Measurements from ENCODE around the gene NLRP10. TPM values are rescaled to one million over a fixed set of nuclear protein-coding genes. Genes with fewer than 3 reads are reported as not detected.

NLRP10 gene
- total RNA-seq, 2 donors from 2014 or later, result 0.14 TPM; not detected in 1

GRCh38 chr11:7977232-7977917, 12.1 kb upstream of the NLRP10 start:
- H3K27ac ChIP-seq, result peak overlapping the region in 1 of 2 donors; percentile 47
- H3K9me3 ChIP-seq, result no peaks in the 10 kb centered on the region
- TF ChIP-seq CTCF (IDR thresholded peaks at IDR 0.05), result no peak
- no peaks in the 10 kb centered on the region for H3K27me3 ChIP-seq (replicated peaks; ENCODE audit: insufficient read depth)
- no peaks in the 10 kb centered on the region for H3K4me1 ChIP-seq (ENCODE audit: control insufficient read depth in 1 of 2, low read depth in 2 of 2)
- no peak for ATAC-seq (ENCODE audit: insufficient number of reproducible peaks, low FRiP score, low read depth)
- no peaks in the 10 kb centered on the region for H3K36me3 ChIP-seq
- no peak for DNase-seq (ENCODE audit: low spot score)
- H3K4me3 ChIP-seq, result no peak overlapping the region

GRCh38 chr11:7974668-7975067, 9.4 kb upstream of the NLRP10 start:
- DNase-seq (ENCODE audit: low spot score), result no peak
- no peaks in the 10 kb centered on the region for H3K9me3 ChIP-seq
- no peak for ATAC-seq (ENCODE audit: insufficient number of reproducible peaks, low FRiP score, low read depth)

GRCh38 chr11:7973011-7973410, 7.8 kb upstream of the NLRP10 start:
- ATAC-seq (ENCODE audit: insufficient number of reproducible peaks, low FRiP score, low read depth), result no peak
- Histone ChIP-seq H3K4me3 (no peak overlapping the region), H3K36me3 (no peaks in the 10 kb centered on the region), H3K9me3 (no peaks in the 10 kb centered on the region), H3K4me1 (ENCODE audit: control insufficient read depth in 1 of 2, low read depth in 2 of 2) (no peaks in the 10 kb centered on the region), H3K27ac (no peak overlapping the region), H3K27me3 (replicated peaks; ENCODE audit: insufficient read depth) (no peaks in the 10 kb centered on the region)
- TF ChIP-seq CTCF (IDR thresholded peaks at IDR 0.05), result no peak
- no peak for DNase-seq (ENCODE audit: low spot score)

More at GRCh38 chr11:7974668-7975067, 9.4 kb upstream of the NLRP10 start:
- no peaks in the 10 kb centered on the region for H3K4me1 ChIP-seq (ENCODE audit: control insufficient read depth in 1 of 2, low read depth in 2 of 2)
- H3K36me3 ChIP-seq, result no peaks in the 10 kb centered on the region
- no peaks in the 10 kb centered on the region for H3K27me3 ChIP-seq (replicated peaks; ENCODE audit: insufficient read depth)
- no peak for TF ChIP-seq CTCF (IDR thresholded peaks at IDR 0.05)
- H3K27ac ChIP-seq, result no peak overlapping the region
- H3K4me3 ChIP-seq, result no peak overlapping the region

- H3K4me3 ChIP-seq, result no peak overlapping the region
- DNase-seq (ENCODE audit: low spot score) (no peak), ATAC-seq (ENCODE audit: insufficient number of reproducible peaks, low FRiP score, low read depth) (no peak)
- no peak for TF ChIP-seq CTCF (IDR thresholded peaks at IDR 0.05)
- no peak overlapping the region for H3K27ac ChIP-seq
- no peaks in the 10 kb centered on the region for H3K9me3 ChIP-seq
- H3K4me1 ChIP-seq (ENCODE audit: control insufficient read depth in 1 of 2, low read depth in 2 of 2), result no peaks in the 10 kb centered on the region
- H3K27me3 ChIP-seq (replicated peaks; ENCODE audit: insufficient read depth), result no peaks in the 10 kb centered on the region
- H3K36me3 ChIP-seq, result no peaks in the 10 kb centered on the region
Measured at GRCh38 chr11:7971846-7972245, 6.6 kb upstream of the NLRP10 start.

- Histone ChIP-seq H3K4me1 (ENCODE audit: control insufficient read depth in 1 of 2, low read depth in 2 of 2) (no peaks in the 10 kb centered on the region), H3K4me3 (no peak overlapping the region), H3K9me3 (no peaks in the 10 kb centered on the region), H3K27ac (no peak overlapping the region), H3K27me3 (replicated peaks; ENCODE audit: insufficient read depth) (no peaks in the 10 kb centered on the region), H3K36me3 (no peaks in the 10 kb centered on the region)
- no peak for ATAC-seq (ENCODE audit: insufficient number of reproducible peaks, low FRiP score, low read depth)
- no peak for TF ChIP-seq CTCF (IDR thresholded peaks at IDR 0.05)
- DNase-seq (ENCODE audit: low spot score), result no peak
Measured at GRCh38 chr11:7969756-7970646, 4.8 kb upstream of the NLRP10 start.

Data from thoracic aorta (tissue), 2 donors.